GM12801 (cell line): ENCODE results near the gene LIPA.

Experiments used
- CTCF ChIP-seq: IDR thresholded peaks from one replicate; pipeline ENCODE4 v1.5.1; 2011; ENCODE audit warnings: control low read depth; ENCODE audit not compliant: insufficient read length; ENCODE audit errors: extremely low read depth

Gene LIPA

GRCh38 chr10:89294721-89295239, 43.2 kb upstream of the LIPA start:
- TF ChIP-seq CTCF: no peak

GRCh38 chr10:89283936-89284475, 32.4 kb upstream of the LIPA start:
- TF ChIP-seq CTCF: no peak

- no peak for TF ChIP-seq CTCF
These were observed 31.7 kb upstream of the LIPA start for GRCh38 chr10:89283025-89283935.

- no peak for TF ChIP-seq CTCF
These were observed 30.2 kb upstream of the LIPA start for GRCh38 chr10:89281606-89282395.

GRCh38 chr10:89280508-89280907, 28.9 kb upstream of the LIPA start:
- TF ChIP-seq CTCF: no peak

GRCh38 chr10:89279421-89279869, 27.9 kb upstream of the LIPA start:
- no peak for TF ChIP-seq CTCF

DNA sequence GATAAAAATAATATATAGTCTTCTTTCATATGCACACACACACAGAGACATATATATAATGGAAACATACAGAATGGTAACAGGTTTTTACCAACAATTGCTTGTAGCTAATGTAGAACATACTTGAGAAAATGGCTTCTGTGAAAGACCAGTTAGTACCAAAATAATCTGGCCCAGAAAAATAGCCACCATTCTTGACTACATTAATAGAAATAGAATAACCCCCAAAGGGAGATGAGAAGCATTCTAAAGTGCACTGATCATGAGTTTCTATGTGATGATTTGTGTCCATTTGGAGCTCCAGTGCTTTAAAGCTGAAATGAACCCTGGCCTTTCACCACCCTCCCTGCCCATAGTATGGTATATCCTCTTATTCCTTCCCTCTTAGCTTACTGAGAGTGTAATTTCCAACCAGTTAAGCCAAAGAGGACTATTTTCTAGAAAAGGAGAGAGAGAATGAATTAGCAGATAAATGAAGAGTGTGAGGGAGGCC, 27.4 kb upstream of the LIPA start:
- TF ChIP-seq CTCF: no peak
